GM19395 (cell line): ENCODE results near the gene SYT9.

ENCODE experiments used
- ATAC-seq: cut with Tn5 transposase; IDR thresholded peaks from one replicate; pipeline ENCODE4 v1.9.1; 2021; ENCODE audit warnings: mild to moderate bottlenecking, moderate library complexity; ENCODE audit not compliant: unreplicated experiment

Gene SYT9

DNA sequence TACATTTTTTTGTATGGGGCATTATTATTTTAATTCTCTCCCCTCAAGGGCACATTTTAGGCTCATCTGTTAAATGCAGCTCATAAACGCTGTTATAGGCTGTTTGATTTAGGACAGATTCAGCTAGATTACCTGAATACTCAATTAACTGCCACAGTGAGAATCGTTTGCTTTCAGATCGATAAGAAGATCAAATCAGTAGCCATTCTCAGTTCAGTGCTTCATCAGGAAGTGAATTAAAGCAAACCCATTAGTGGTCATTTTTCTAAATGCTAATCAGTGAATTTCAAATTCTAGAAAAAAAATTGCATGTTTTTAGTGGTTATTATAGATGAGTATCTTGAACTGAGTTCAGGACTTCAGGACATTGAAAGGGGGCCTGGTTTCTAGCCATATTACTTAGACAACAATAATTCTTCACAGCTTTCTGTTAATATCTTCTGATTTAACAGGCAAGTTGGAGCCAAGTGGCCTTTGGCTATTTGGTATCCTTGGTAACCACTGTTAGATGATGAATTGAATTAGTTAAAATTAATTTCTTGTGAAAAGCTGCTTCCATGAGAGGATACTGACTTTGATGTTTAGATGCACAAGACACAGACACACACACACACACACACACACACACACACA, 18.6 kb downstream of the SYT9 start:
- no peak for ATAC-seq

DNA sequence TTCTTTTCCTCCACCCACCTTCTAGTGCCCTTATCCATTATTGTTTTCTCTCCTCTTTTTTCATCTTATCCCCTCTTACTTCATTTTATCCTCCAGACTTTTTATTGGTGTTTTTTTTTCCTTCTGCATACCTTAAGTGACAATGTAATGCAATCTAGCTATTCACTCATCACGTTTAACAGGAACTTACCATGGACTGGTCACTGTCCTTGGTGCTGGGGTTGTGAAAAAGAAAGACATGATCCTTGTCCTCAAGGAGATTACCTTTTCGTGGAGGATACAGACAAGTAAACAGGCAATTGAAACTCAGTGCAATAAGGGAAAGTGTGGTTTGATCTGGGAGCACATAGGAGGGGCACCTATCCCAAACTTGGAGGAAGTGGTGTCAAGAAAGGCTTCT, 20.7 kb downstream of the SYT9 start:
- ATAC-seq = no peak

DNA sequence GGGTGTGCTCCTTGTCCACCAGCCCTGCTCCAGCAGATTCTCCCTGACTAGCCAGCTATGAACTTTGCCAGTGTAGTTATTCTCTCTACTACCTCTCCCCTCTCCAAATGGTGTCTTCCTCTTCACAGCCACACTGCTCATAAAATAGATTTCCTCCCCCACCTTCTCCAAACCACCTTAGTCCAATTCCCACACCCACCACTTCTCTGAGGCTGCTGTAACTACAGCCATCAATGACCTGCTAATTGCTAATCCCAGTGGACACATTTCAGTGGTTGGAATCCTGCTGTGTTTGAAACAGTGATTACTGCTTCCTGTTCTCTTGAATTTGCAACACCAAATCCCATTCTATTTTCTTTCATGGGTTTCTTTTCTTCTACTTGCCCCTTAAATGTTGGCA, 23.4 kb downstream of the SYT9 start:
- no peak for ATAC-seq

DNA sequence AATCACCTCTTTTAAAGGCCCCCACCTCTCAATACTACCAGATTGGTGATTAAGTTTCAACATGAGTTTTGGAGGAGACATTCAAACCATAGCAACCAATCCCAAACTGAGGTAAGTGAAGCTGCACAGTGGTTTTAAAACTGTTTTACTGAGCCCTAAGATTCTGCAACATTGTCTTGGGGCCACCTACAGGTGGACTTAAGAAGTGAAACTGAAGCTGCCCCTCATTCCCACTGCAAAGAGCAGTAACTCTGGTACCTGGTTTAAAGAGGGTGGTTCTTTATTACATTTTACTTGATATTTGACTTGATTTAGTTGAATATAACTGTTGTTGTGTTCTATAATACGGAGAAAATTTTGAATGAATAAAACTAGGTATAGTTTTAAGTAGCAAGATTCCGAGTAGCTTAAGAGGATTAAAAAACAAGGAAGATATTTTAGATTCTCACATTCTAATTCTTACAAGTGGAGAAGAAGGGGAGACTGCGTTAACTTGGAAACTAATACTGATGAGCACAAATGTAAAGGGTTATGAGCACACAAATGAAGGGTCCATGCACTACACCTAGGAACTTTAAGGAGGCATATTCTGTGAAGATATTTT, 26.7 kb downstream of the SYT9 start:
- no peak for ATAC-seq

DNA sequence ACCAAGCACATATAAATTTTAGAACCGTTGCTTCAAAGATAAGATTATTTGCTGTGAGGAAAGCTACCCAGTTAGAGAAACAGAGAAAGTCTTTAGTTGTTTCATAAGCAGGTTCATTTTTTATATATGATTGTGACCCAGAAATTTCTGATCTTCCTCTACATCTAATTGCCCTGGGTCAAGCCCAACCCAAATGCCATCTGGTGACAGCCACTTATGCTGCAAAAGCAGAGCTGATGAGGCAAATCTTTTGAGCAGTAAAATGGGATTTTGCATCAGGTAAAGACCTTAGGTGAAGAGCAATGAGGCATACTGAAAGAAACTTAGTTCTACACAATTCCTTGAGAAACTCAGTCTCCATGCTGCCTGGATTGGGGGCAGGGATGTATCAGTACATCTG, 28.0 kb downstream of the SYT9 start:
- no peak for ATAC-seq

DNA sequence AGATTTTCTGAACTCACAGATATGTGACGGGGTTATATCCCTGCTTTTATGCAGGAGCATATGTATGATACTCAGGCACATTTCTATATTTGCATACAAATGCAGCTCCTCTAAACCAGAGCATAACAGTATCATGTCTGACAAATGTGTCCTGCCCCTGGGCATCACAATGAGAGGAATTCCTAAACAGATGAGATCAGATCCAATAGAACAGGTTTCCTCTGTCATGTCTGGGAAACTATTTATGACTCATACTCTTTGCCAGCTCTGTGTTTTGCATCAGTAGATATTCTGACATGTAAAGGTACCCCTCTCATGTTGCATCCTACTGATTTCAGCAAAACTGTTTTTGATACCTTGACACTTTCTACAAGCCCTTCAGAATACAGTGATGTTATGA, 29.4 kb downstream of the SYT9 start:
- ATAC-seq = no peak

DNA sequence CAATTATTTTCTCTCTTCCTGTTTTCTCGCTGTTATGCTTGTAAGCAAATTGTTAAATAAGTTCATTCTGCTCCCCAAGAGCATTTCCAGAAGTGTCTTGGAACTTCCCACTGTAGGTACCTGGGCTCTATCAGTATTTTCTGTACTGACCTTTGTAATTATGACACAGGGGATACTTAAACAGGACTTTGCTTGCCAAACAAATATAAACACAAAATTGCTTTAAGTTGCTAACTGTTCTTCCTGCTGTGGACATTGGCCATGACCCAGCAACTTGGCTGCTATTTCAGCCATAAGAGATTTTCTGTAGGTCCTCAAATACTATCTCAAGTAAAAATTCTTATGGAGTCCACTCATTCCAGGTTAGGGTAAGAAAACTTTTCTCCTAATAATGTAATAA, 30.1 kb downstream of the SYT9 start:
- no peak for ATAC-seq

DNA sequence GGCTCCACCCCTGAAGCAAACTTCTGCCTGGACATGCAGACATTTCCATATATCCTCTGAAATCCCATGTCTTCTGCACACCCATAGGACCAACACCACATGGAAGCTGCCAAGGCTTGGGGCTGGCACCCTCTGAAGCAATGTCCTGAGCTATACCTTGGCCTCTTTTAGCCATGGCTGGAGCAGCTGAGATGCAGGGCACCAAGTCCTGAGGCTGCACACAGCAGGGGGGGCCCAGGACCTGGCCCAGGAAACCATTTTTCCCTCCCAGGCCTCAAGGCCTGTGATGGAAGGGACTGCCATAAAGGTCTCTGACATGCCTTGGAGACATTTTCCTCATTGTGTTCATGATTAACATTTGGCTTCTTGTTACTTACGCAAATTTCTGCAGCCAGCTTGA, 34.5 kb downstream of the SYT9 start:
- no peak for ATAC-seq

DNA sequence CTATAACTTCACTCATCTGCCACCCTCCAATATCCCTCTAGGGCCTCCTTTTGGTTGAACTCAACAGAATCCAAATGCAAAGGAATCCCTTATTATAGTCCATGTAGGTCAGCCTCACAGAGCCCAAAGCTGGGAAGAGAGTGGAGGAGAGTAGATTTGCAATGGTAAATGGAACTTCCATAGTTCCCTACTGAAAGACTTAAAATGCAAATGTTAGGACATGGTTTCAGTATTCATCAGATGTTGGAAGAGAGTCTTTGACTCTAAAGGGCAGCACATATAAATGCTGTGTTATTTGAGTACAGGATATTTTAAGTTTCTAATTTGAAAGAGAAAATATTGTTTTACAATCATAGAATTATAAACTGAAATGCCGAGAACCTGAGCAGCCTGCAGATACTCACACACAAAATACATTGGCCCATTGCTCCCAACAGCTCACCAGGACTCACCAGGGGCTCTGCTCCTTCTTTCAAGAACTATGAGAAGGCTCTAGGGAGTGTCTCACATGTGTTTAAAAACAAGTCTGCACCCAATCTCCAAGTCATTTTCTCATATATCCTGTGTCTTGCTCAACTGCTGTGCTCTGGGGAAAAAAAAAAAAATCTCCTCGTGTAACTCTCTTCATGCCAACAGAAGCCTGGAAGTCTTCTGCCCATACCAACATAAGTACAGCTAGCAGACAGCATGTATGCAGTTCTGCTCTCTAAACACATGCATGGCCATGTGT, 39.6 kb downstream of the SYT9 start:
- ATAC-seq = no peak

DNA sequence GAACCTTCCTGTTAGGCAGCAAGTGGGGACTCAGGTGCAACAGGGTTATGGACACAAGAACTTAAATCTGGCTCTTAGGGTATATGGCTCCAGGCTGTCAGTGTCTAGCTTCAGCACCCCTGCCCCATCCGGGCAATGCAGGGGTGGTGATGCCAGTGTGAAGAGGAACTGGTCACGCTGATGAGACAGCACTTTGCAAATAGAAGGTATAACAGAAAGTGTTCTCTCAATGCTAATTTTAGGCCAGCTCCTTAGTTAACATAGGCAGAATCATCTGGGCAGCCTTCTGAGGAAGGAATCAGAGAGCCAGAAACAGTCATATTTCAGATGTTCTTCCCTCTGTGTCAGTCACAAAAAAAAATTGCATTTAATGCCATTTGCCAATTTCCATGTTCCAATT, 41.2 kb downstream of the SYT9 start:
- ATAC-seq = no peak

DNA sequence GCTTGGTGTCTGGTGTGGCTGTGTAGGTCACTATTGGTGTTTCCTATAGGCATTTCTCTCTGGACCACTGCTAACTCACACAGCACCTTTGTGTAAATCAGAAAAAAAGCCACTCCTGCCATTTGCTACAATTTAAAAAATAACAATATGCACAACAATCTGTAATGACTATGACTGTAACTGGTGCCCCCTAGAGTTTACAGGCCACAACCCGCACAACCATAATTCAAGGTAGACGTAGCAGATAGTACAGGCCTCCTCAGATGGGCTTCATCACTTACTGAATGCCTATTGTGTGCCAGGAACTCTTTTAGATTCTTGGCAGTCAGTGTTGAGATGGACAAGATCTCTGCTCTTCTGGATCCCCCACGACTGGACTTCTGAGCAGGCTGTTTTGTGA, 47.7 kb downstream of the SYT9 start:
- ATAC-seq = no peak

DNA sequence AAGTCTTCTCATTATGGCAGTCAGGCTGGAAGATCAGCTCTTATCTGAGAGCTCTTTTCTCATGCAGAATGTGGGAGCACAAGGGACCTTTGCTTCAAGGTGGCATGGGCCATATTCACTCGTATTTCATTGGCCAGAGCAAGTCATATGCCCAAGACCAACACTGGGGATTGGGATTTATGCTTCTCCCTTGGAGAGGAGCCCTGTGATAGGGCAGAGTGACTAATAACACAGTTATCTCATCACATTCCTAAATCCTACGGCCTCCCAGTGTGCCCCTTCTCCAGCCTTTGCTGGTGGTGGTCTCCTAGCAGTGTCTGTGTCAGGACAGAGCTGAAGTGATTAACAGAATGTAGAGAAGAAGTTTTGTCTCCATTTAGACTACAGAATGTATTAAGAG, 48.6 kb downstream of the SYT9 start:
- no peak for ATAC-seq

DNA sequence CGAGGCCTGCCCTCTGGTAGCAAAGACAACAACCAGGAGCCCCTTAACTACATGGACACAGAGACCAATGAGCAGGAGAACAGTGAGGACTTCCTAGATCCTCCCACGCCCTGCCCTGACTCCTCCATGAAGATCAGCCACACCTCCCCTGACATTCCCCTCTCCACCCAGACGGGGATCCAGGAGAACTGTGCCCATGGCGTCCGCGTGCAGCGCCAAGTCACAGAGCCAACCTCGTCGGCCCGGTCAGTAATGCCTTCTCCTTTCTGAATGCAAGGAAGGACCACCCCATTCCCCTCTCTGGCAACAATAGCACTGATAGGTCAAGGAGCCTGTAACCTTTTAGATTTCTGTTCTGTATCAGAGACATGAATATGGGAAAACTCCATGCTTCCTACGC, 51.4 kb downstream of the SYT9 start:
- no peak for ATAC-seq

DNA sequence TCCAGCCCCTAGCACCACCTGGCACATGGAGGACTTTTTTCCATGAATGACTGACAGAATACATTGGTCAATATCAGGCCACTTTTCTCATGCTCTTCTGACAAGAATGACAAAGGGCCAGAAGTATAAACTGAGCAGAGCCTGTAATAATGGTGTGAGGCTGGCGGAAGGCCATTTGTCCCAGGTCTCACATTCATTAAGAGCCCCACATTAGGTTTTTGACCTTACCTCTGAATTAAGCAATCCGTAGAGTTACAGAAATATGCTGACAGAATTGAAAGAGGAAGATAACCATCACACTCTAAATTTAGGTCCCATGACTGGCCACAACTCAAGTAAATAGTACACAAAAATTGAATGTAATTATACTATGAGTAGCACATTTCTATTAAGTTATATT, 55.2 kb downstream of the SYT9 start:
- no peak for ATAC-seq

DNA sequence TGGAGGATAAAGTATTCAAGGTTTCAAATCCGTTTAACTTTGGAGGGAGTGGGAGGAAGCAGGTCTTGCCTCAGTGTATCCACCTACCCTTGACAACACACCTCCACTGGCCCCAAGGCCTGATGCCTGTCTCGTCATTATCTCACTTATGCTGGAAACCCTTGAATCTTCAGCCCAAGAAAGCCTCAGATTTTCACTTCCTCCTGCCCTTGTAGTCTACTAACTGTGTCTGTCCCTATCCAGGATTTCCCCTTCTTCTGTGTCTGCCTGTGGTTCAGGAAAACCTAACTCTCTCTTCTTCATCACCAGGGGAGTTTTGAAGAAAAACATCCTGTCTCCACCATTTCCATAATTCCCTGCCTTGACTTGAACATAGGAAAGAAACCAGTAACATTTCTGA, 56.1 kb downstream of the SYT9 start:
- ATAC-seq = peak; percentile 56

DNA sequence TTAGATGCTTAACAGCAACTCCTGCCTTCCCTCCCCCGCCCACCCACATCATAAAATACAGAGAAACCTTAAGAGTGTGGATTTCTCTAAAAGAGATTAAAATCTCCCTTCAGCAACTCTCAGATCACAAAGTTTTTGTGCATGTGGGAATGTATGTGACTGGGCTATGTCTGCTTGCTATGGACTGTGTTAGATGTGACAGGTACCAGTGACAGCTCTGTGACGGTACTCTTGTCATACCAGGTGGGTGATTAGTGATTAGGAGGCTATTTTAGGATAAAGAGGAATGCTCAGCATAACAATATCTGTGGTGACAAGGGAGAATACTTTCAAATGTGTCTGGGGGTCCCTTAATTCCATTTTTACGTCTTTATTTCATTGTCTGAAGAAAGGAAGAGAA, 60.2 kb downstream of the SYT9 start:
- no peak for ATAC-seq

DNA sequence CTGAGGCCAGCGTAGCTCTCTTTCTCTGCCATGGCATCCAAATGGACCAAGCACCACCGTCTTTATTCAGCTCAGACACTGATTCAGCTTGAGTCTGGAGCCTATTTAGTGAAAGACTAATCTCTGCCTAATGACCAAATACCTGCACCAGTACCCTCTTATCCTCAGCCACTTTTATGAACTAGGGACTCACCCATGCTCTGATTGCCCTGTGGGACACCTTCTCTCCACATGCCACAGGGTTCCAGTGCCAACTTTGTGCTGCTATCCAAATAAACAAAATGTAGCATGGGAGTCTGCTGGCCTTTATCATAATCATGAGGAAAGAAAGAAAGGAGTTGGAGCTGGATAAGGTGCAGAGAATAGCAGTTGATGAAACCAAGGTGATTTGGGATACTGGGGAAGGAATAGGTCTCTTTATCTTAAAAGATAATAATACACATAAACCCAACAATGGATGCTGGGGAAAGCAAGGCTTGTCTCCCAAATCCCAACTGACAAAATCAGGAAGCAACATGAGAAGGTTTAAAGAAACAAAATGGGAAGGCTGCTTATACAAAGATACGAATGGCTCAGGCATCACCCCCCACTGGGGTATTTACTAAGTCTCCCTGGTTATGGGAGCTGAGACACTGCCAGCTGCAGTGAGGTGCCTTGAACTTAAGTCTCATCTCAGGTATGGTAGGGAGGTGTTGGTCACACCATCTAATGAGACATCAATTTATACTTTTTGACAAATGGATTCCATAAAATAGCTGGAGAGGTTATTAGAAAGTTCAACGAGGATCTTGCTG, 63.3 kb downstream of the SYT9 start:
- no peak for ATAC-seq

DNA sequence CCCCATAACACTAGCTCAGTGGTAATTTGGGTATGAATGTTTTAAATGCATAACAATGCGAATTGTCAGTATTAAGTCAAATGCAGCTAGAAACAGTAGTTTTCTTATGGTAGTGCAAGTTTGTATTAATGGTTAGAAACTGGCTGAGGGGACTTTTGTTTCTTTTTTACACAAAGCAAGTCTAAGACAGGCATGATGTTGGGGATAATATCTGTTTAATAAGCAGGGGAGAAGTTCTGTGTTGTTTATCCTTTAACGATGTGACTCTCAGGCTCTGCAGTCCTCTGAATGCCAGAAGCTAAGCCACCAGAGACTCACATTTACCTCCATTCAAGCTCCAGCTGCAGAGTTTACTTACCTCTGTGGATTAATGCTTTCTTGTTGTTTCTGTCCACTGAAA, 67.8 kb downstream of the SYT9 start:
- ATAC-seq = no peak

DNA sequence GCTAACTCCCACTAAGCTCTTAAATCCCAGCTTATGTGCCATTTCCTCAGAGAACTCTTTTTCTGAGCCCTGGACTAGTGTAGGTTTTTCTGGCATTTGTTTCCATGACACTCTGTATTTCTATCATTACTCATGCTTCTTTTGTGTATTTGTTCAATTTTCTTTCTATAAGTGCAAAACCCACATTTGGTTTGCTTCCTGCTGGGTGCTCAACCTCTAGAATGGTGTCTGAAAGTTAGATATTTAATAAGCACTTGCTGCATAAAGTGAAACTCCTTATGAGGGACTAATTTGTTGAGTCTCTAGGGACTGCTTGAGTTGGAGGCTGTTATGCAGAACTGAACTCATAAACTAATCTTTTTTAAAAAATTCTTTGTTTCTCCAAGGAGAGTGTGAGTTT, 68.6 kb downstream of the SYT9 start:
- ATAC-seq = no peak

DNA sequence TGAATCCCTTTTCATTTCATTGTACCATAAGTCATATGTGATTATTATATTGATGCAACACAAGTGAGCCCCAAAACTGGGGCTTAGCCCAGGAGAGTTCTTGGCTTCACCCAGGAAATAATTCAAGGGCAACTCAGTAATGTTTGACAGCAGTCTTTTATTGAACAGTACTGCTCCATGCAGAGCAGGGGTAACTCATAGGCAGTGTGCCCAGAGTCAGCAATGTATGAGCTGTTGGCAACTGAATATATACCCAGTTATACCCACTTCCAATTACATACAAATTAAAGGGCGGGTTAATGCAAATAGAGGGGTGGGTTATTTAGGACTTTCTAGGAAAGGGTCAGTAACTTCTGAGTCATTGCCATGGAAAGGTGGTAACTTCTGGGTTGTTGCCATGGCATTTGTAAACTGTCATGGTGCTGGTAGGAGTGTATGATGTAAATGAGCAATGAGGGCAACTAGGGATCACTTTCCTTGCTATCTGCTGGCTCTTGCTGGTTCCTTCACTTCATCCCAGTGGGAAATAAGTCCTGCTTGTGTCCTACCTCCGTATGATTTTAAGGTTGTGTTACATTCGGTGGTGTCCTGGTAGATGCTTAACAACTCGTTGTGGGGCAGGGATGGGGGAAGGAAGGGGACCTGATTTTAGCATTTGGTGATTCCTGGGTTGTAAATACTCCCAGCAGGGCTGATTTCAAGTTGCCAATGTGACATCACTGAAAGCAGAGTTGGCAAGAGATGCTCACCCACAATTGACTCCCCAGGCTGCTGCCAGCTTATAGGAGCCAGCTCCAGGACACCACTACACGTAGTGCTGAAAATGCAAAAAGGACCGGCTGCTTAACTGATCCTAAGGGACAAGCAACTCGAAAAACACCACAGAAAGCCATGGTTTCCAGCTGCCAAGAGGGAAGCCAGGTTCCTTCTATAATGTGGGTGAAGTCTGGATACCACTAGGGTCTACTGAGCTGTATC, 70.1 kb downstream of the SYT9 start:
- ATAC-seq = no peak

DNA sequence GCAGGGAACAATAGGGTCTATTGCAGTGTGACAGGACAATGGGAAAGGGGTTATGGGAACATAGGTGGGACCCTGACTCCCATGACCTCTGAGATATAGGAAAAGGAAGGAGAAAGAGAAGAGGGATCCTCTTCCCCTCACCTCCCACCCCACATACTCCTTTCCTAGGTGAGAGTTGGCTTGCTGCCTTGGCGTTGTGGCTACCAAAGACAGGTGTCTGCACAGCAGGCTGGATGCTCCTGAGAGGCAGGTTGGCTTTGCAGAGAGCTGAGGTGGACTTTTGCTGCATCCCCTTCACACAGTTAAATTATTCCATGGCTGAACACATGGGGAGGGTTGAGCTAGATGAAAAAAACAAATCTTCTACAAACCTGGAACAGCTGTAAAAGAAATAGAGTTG, 80.7 kb downstream of the SYT9 start:
- ATAC-seq = no peak
